B cell (primary cell): ENCODE results near the gene MAP3K13. TPM values are rescaled to one million over a fixed set of nuclear protein-coding genes. Genes with fewer than 3 reads are reported as not detected.

Source experiments
- ATAC-seq: fragments of 200-7000 bp; cut with Tn5 transposase; one replicate; pipeline ENCODE4 v1.10.0; 2021; ENCODE audit warnings: low read depth, mild to moderate bottlenecking, moderate number of reproducible peaks, moderate library complexity
- CTCF ChIA-PET: fragments of 350-600 bp; sonication (Branson Sonifier 250); formaldehyde crosslinking; loops from one replicate; lab custom pipeline; 2021; ENCODE audit warnings: antibody characterized with exemption, inconsistent platforms; lab: Charles Lee
- POLR2A ChIA-PET: fragments of 350-600 bp; sonication (Branson Sonifier 250); formaldehyde crosslinking; loops from one replicate; lab custom pipeline; 2021; ENCODE audit warnings: antibody characterized with exemption; lab: Charles Lee
- DNase-seq: peaks from one replicate; pipeline ENCODE4 v3.0.0; 2013
- H2AFZ ChIP-seq: 2 replicates; pipeline ENCODE4 v1.6.1; 2012; ENCODE audit warnings: mild to moderate bottlenecking, low read depth, low read length; ENCODE audit not compliant: insufficient read depth, poor library complexity, severe bottlenecking
- H3K27ac ChIP-seq, 2 donors: 1 replicate in 1 of 2; 2 replicates in 1 of 2; pipeline ENCODE4 v1.5.1; 2012 to 2013; ENCODE audit warnings: low read length in 2 of 2, mild to moderate bottlenecking in 2 of 2, moderate library complexity in 1 of 2
- H3K27me3 ChIP-seq, 4 experiments: fragments of 200-600 bp in 1 of 4; sonication (generic) in 1 of 4; replicated peaks in 1 of 4; 1 replicate in 2 of 4; 2 replicates in 2 of 4; pipeline versions ENCODE4 v1.6.1 to v1.7.0; 2013 to 2016; ENCODE audit warnings: low read length in 3 of 4, mild to moderate bottlenecking in 2 of 4, mixed read lengths in 1 of 4, moderate library complexity in 1 of 4; ENCODE audit not compliant: insufficient read depth in 4 of 4, control insufficient read depth in 3 of 4; ENCODE audit errors: control extremely low read depth in 1 of 4
- H3K36me3 ChIP-seq, 2 experiments: replicated peaks in 1 of 2; 1 replicate in 1 of 2; 2 replicates in 1 of 2; pipeline versions ENCODE4 v1.6.1 to v1.7.1; 2013; ENCODE audit warnings: low read length in 1 of 2; ENCODE audit not compliant: insufficient read depth in 2 of 2, control insufficient read depth in 1 of 2; ENCODE audit errors: control extremely low read depth in 1 of 2, extremely low read depth in 1 of 2
- H3K4me1 ChIP-seq, 2 donors: fragments of 200-600 bp in 1 of 2; sonication (generic) in 1 of 2; 1 replicate in 1 of 2; 2 replicates in 1 of 2; pipeline versions ENCODE4 v1.5.1 to v1.6.1; 2013 to 2017; ENCODE audit warnings: low read length in 2 of 2; ENCODE audit not compliant: control insufficient read depth in 2 of 2, insufficient read depth in 2 of 2
- H3K4me2 ChIP-seq: replicated peaks from 2 replicates; pipeline ENCODE3; 2012; ENCODE audit warnings: mild to moderate bottlenecking, low read depth, low read length; ENCODE audit not compliant: poor library complexity, severe bottlenecking
- H3K4me3 ChIP-seq, 5 experiments: fragments of 200-600 bp in 1 of 5; sonication (generic) in 1 of 5; 1 replicate in 3 of 5; 2 replicates in 2 of 5; pipeline versions ENCODE4 v1.5.1 to v1.7.0; 2011 to 2016; ENCODE audit warnings: low read length in 4 of 5, mild to moderate bottlenecking in 4 of 5, low read depth in 2 of 5, control low read depth in 1 of 5, moderate library complexity in 1 of 5; ENCODE audit not compliant: insufficient read depth in 1 of 5; ENCODE audit errors: control extremely low read depth in 1 of 5, extremely low read depth in 1 of 5
- H3K79me2 ChIP-seq: fragments of 200-600 bp; sonication (generic); one replicate; pipeline ENCODE4 v1.6.0; 2016; ENCODE audit warnings: low read length; ENCODE audit not compliant: control insufficient read depth, insufficient read depth
- H3K9ac ChIP-seq: fragments of 200-600 bp; sonication (generic); 2 replicates; pipeline ENCODE4 v1.6.1; 2017; ENCODE audit warnings: mild to moderate bottlenecking, low read length, moderate library complexity
- H3K9me3 ChIP-seq, 3 donors: one replicate each; pipeline versions ENCODE4 v1.6.1 to v1.7.1; 2013; ENCODE audit warnings: low read length in 2 of 3; ENCODE audit not compliant: control insufficient read depth in 2 of 3, insufficient read depth in 1 of 3; ENCODE audit errors: control extremely low read depth in 1 of 3
- H4K20me1 ChIP-seq: 2 replicates; pipeline ENCODE4 v1.6.0; 2012; ENCODE audit warnings: mild to moderate bottlenecking, low read length; ENCODE audit not compliant: insufficient read depth, control insufficient read depth, poor library complexity, severe bottlenecking
- H3K27ac Mint-ChIP-seq: one replicate; pipeline ENCODE4 v1.8.0; 2021; ENCODE audit warnings: mixed read lengths
- H3K27me3 Mint-ChIP-seq: one replicate; pipeline ENCODE4 v1.8.0; 2021; ENCODE audit warnings: mixed read lengths
- H3K4me1 Mint-ChIP-seq: one replicate; pipeline ENCODE4 v1.8.0; 2021; ENCODE audit warnings: mixed read lengths
- H3K4me3 Mint-ChIP-seq: one replicate; pipeline ENCODE4 v1.8.0; 2021; ENCODE audit warnings: mixed read lengths
- H3K9me3 Mint-ChIP-seq: one replicate; pipeline ENCODE4 v1.8.0; 2022; ENCODE audit warnings: mixed read lengths; ENCODE audit not compliant: insufficient read depth
- EZH2 ChIP-seq: IDR thresholded peaks from 2 replicates; pipeline ENCODE4 v1.6.1; 2012; ENCODE audit warnings: borderline replicate concordance, low read depth, mild to moderate bottlenecking, moderate library complexity, low read length; ENCODE audit not compliant: insufficient read depth, poor library complexity, severe bottlenecking
- WGBS: methylation state at CpG from one replicate; pipeline ENCODE4 v1.1.5; 2013; ENCODE audit warnings: missing lambda C conversion rate; ENCODE audit not compliant: insufficient coverage; 5-methylcytosine and 5-hydroxymethylcytosine counted together
- intact Hi-C: fragments of 100-400 bp; cut with micrococcal nuclease; formaldehyde crosslinking; loops from one replicate; pipeline ENCODE4 v1.10.0; 2022
- polyA plus RNA-seq: library from polyadenylated mRNA; depleted of rRNA; stranded (reverse); fragments of >200 nt; gene quantifications from 2 replicates; pipeline ENCODE4 v1.2.3, GENCODE V29; 2012
- total RNA-seq, 2 donors: library from RNA; stranded (reverse); fragments of 120-200 nt in 1 of 2; gene quantifications; 1 replicate in 1 of 2; 2 replicates in 1 of 2; pipeline versions ENCODE4 v1.2.3 to v1.2.4, GENCODE V29; 2013 to 2022
- TF ChIP-seq, protein P1 (sequence below): fragments of 200-600 bp; IDR thresholded peaks from one replicate; pipeline ENCODE4 v1.8.0; 2022; ENCODE audit warnings: antibody characterized with exemption, mild to moderate bottlenecking

The MAP3K13 gene
- total and polyA plus RNA-seq, 2 donors (not counting 1 experiment from before 2014, with no cell fraction given): 5.7 to 9.2 TPM

- Mint-ChIP-seq H3K9me3 (no peaks in the 10 kb centered on the region), H3K27me3 (no peaks in the 10 kb centered on the region), H3K4me3 (no peak overlapping the region), H3K27ac (no peak overlapping the region), H3K4me1 (no peaks in the 10 kb centered on the region)
- WGBS: 100% methylated on average over 1 of the region's 3 CpGs
- Histone ChIP-seq H3K36me3 (peaks cover 0 to 6% of the 10 kb centered on the region in 2 experiments), H3K27ac (no peak overlapping the region), H3K79me2 (no peaks in the 10 kb centered on the region), H3K4me2 (no peak overlapping the region), H3K4me3 (no peak overlapping the region), H3K9ac (no peak overlapping the region), H3K9me3 (peaks cover 0 to 3% (median 0%) of the 10 kb centered on the region in 3 donors), H3K27me3 (no peaks in the 10 kb centered on the region), H3K4me1 (no peaks in the 10 kb centered on the region), H4K20me1 (no peaks in the 10 kb centered on the region), H2AFZ (no peak overlapping the region)
- DNase-seq (no peak), ATAC-seq (no peak)
- ChIA-PET POLR2A (no interaction called here), CTCF (no interaction called here)
- TF ChIP-seq EZH2: no peak
- intact Hi-C loops: no loop called here
Measured at GRCh38 chr3:185477316-185477715, 114.4 kb downstream of the MAP3K13 start.

GRCh38 chr3:185479373-185479945 lies 116.5 kb downstream of the MAP3K13 start:
- Mint-ChIP-seq H3K27ac (no peak overlapping the region), H3K4me1 (peaks cover 3% of the 10 kb centered on the region), H3K27me3 (no peaks in the 10 kb centered on the region), H3K9me3 (no peaks in the 10 kb centered on the region), H3K4me3 (no peak overlapping the region)
- ATAC-seq (no peak), DNase-seq (no peak)
- POLR2A ChIA-PET: no interaction called here
- intact Hi-C loops: no loop called here
- TF ChIP-seq EZH2: no peak
- TF ChIP-seq, protein P1, sequence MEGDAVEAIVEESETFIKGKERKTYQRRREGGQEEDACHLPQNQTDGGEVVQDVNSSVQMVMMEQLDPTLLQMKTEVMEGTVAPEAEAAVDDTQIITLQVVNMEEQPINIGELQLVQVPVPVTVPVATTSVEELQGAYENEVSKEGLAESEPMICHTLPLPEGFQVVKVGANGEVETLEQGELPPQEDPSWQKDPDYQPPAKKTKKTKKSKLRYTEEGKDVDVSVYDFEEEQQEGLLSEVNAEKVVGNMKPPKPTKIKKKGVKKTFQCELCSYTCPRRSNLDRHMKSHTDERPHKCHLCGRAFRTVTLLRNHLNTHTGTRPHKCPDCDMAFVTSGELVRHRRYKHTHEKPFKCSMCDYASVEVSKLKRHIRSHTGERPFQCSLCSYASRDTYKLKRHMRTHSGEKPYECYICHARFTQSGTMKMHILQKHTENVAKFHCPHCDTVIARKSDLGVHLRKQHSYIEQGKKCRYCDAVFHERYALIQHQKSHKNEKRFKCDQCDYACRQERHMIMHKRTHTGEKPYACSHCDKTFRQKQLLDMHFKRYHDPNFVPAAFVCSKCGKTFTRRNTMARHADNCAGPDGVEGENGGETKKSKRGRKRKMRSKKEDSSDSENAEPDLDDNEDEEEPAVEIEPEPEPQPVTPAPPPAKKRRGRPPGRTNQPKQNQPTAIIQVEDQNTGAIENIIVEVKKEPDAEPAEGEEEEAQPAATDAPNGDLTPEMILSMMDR: no peak
- Histone ChIP-seq H3K9ac (no peak overlapping the region), H3K9me3 (peaks cover 0 to 3% (median 0%) of the 10 kb centered on the region in 3 donors), H3K4me3 (no peak overlapping the region), H2AFZ (no peak overlapping the region), H3K4me1 (no peaks in the 10 kb centered on the region), H3K79me2 (no peaks in the 10 kb centered on the region), H3K27me3 (no peaks in the 10 kb centered on the region), H3K4me2 (no peak overlapping the region), H4K20me1 (no peaks in the 10 kb centered on the region), H3K36me3 (peaks cover 0 to 6% of the 10 kb centered on the region in 2 experiments), H3K27ac (no peak overlapping the region)
- no CpG with 5 or more reads among the region's 2 CpGs for WGBS
- CTCF ChIA-PET: interaction anchor here (0.7 kb wide), 1 partner anchor 182 kb away, joined by 3 read pairs; no protein-coding TSS in a partner anchor
